ENCODE data around the gene PCBP1. TPM values are rescaled to one million over a fixed set of nuclear protein-coding genes. Genes with fewer than 3 reads are reported as not detected.

Gene PCBP1
- total RNA-seq, 2 experiments from 2014 or later: 58.2 to 423 TPM

- DNase-seq (ENCODE audit: low spot score): peak; percentile 49
- intact Hi-C loops (cut with micrococcal nuclease; ENCODE audit: unreplicated experiment): no loop called here
- peak overlapping the region; percentile 81 for H3K4me2 ChIP-seq (ENCODE audit: low read length)
- H3K4me1 ChIP-seq (ENCODE audit: insufficient read depth, low read length, poor library complexity, severe bottlenecking): peaks cover 59% of the 10 kb centered on the region
- peak overlapping the region; percentile 86 for H3K27ac ChIP-seq (ENCODE audit: low read depth, low read length, poor library complexity, severe bottlenecking)
- ChIA-PET POLR2A (interaction anchor here (0.5 to 3.0 kb wide), 17 partner anchors 9 to 199 kb away, joined by 3 to 30 read pairs (median 4); partner anchors contain the start of genes C2orf42, MXD1 and SNRPG), CTCF (ENCODE audit: unreplicated experiment) (interaction anchor here (0.5 to 1.5 kb wide), 3 partner anchors 27 to 187 kb away, joined by 3 to 4 read pairs (median 3); no protein-coding TSS in a partner anchor)
- H3K9me2 ChIP-seq (ENCODE audit: insufficient read depth, low read length): no peaks in the 10 kb centered on the region
- H3K4me3 ChIP-seq (ENCODE audit: low read depth, low read length, poor library complexity, severe bottlenecking): peak overlapping the region; percentile 63
- no peaks in the 10 kb centered on the region for H4K20me1 ChIP-seq (ENCODE audit: insufficient read depth, low read length)
- BruUV-seq (replicated peaks): no TSS peak
- no peaks in the 10 kb centered on the region for H3K9me3 ChIP-seq (ENCODE audit: low read length)
- H2AFZ ChIP-seq (ENCODE audit: low read length): no peak overlapping the region
- H3K36me3 ChIP-seq (ENCODE audit: insufficient read depth, low read length): peaks cover 18% of the 10 kb centered on the region
- TF ChIP-seq CTCF (conservative IDR thresholded peaks at IDR 0.05; ENCODE audit: low read length) (peak; percentile 43; the same call in 1 of the 2 replicates), EZH2phosphoT487 (IDR thresholded peaks at IDR 0.05; ENCODE audit: borderline replicate concordance, low read depth, low read length) (no peak)
- H3K79me2 ChIP-seq (ENCODE audit: insufficient read depth, low read depth, low read length): peaks cover 31% of the 10 kb centered on the region; the same call in 1 of the 2 replicates
Observed at GRCh38 chr2:70094171-70094977, 7.1 kb downstream of the PCBP1 start.

- DNase-seq (ENCODE audit: low spot score): peak; percentile 94
- H2AFZ ChIP-seq (ENCODE audit: low read length): peak overlapping the region; percentile 9; the same call in 1 of the 2 replicates
- H3K27ac ChIP-seq (ENCODE audit: low read depth, low read length, poor library complexity, severe bottlenecking): peak overlapping the region; percentile 86
- H3K4me1 ChIP-seq (ENCODE audit: insufficient read depth, low read length, poor library complexity, severe bottlenecking): peaks cover 52% of the 10 kb centered on the region
- intact Hi-C loops (cut with micrococcal nuclease; ENCODE audit: unreplicated experiment): loop anchor here (1.0 kb wide), 1 partner anchor 9 kb away; no protein-coding TSS in a partner anchor
- H3K4me3 ChIP-seq (ENCODE audit: low read depth, low read length, poor library complexity, severe bottlenecking): peak overlapping the region; percentile 63
- H3K79me2 ChIP-seq (ENCODE audit: insufficient read depth, low read depth, low read length): peaks cover 25% of the 10 kb centered on the region; the same call in 1 of the 2 replicates
- BruUV-seq (replicated peaks): TSS peak; percentile 98
- TF ChIP-seq EZH2phosphoT487 (IDR thresholded peaks at IDR 0.05; ENCODE audit: borderline replicate concordance, low read depth, low read length) (no peak), CTCF (conservative IDR thresholded peaks at IDR 0.05; ENCODE audit: low read length) (no peak)
- H3K4me2 ChIP-seq (ENCODE audit: low read length): peak overlapping the region; percentile 81
- H3K9me2 ChIP-seq (ENCODE audit: insufficient read depth, low read length): no peaks in the 10 kb centered on the region
- H3K9me3 ChIP-seq (ENCODE audit: low read length): no peaks in the 10 kb centered on the region
- CTCF ChIA-PET (ENCODE audit: unreplicated experiment): interaction anchor here (1.5 kb wide), 1 partner anchor 26 kb away, joined by 4 read pairs; no protein-coding TSS in a partner anchor
- POLR2A ChIA-PET: interaction anchor here (0.6 to 3.0 kb wide), 14 partner anchors 9 to 184 kb away, joined by 3 to 30 read pairs (median 4); partner anchors contain the start of genes C2orf42 and MXD1
- H4K20me1 ChIP-seq (ENCODE audit: insufficient read depth, low read length): no peaks in the 10 kb centered on the region
- peaks cover 10% of the 10 kb centered on the region for H3K36me3 ChIP-seq (ENCODE audit: insufficient read depth, low read length)
Observed at GRCh38 chr2:70094978-70095719, 7.9 kb downstream of the PCBP1 start.

Data from OCI-LY7 (cell line).